H1 (cell line): Measurements from ENCODE around the gene OCSTAMP. TPM values are rescaled to one million over a fixed set of nuclear protein-coding genes. Genes with fewer than 3 reads are reported as not detected.

Experiments
- CTCF ChIA-PET: fragments of 300-600 bp; sonication (Branson Sonifier 250); formaldehyde crosslinking; loops from one replicate; lab custom pipeline; 2021; ENCODE audit not compliant: partially characterized antibody; lab: Charles Lee
- POLR2A ChIA-PET: fragments of 300-600 bp; sonication (Branson Sonifier 250); formaldehyde crosslinking; loops from one replicate; lab custom pipeline; 2021; ENCODE audit warnings: inconsistent platforms; ENCODE audit not compliant: partially characterized antibody; lab: Charles Lee
- DNase-seq, 2 experiments: peaks; one replicate each; pipeline versions ENCODE4 v3.0.0 to v3.0.0-alpha.2; 2010 to 2022; ENCODE audit warnings: low spot score in 2 of 2, low read depth in 1 of 2, mixed read lengths in 1 of 2
- FAIRE-seq: peaks from 2 replicates; lab custom pipeline; 2011; peaks lifted over from hg19 to GRCh38; lab: Jason Lieb, UNC
- H2AFZ ChIP-seq: 2 replicates; pipeline ENCODE4 v1.8.1; 2012; ENCODE audit warnings: low read length, inconsistent platforms
- H2AK5ac ChIP-seq: 2 replicates; pipeline ENCODE4 v1.6.1; 2013; ENCODE audit warnings: low read depth, low read length
- H2BK120ac ChIP-seq: replicated peaks from 2 replicates; pipeline ENCODE3; 2013; ENCODE audit warnings: low read depth, low read length, inconsistent platforms
- H2BK12ac ChIP-seq: 2 replicates; pipeline ENCODE4 v1.6.1; 2013; ENCODE audit warnings: low read depth, low read length
- H2BK15ac ChIP-seq: 2 replicates; pipeline ENCODE4 v1.6.1; 2013; ENCODE audit warnings: low read length
- H2BK20ac ChIP-seq: 2 replicates; pipeline ENCODE4 v1.6.1; 2013; ENCODE audit warnings: low read length
- H2BK5ac ChIP-seq: 2 replicates; pipeline ENCODE4 v1.6.1; 2013; ENCODE audit warnings: low read depth, low read length
- H3K14ac ChIP-seq: 2 replicates; pipeline ENCODE4 v1.6.1; 2013; ENCODE audit warnings: inconsistent platforms; ENCODE audit not compliant: insufficient read length
- H3K18ac ChIP-seq: 2 replicates; pipeline ENCODE4 v1.6.1; 2013; ENCODE audit warnings: low read length; ENCODE audit errors: extremely low read depth
- H3K23ac ChIP-seq: 2 replicates; pipeline ENCODE4 v1.6.1; 2013; ENCODE audit warnings: inconsistent platforms; ENCODE audit not compliant: insufficient read length
- H3K23me2 ChIP-seq: 2 replicates; pipeline ENCODE4 v1.6.1; 2013; ENCODE audit warnings: low read depth, low read length
- H3K27ac ChIP-seq: 2 replicates; pipeline ENCODE4 v1.6.1; 2011; ENCODE audit warnings: low read depth, low read length, inconsistent platforms
- H3K27me3 ChIP-seq, 4 experiments: replicated peaks in 1 of 4; 1 replicate in 1 of 4; 2 replicates in 3 of 4; pipeline versions ENCODE4 v1.6.1 to v1.8.1; 2011 to 2013; ENCODE audit warnings: low read length in 3 of 4, mild to moderate bottlenecking in 3 of 4, inconsistent platforms in 2 of 4, mixed read lengths in 2 of 4, moderate library complexity in 1 of 4; ENCODE audit not compliant: control insufficient read depth in 3 of 4, insufficient read depth in 3 of 4; ENCODE audit errors: extremely low read depth in 1 of 4
- H3K36me3 ChIP-seq, 4 experiments: 2 replicates each; pipeline versions ENCODE4 v1.6.1 to v1.8.1; 2011 to 2013; ENCODE audit warnings: mild to moderate bottlenecking in 4 of 4, low read length in 3 of 4, moderate library complexity in 2 of 4, control low read depth in 1 of 4, inconsistent platforms in 1 of 4; ENCODE audit not compliant: insufficient read depth in 4 of 4, control insufficient read depth in 2 of 4
- H3K4ac ChIP-seq: replicated peaks from 2 replicates; pipeline ENCODE3; 2013; ENCODE audit warnings: low read length, low read depth, mixed read lengths, inconsistent platforms; ENCODE audit not compliant: insufficient read length
- H3K4me1 ChIP-seq, 4 experiments: replicated peaks in 1 of 4; 1 replicate in 1 of 4; 2 replicates in 3 of 4; pipeline versions ENCODE4 v1.6.1 to v1.8.1; 2011 to 2013; ENCODE audit warnings: low read length in 3 of 4, inconsistent platforms in 2 of 4, mixed read lengths in 1 of 4; ENCODE audit not compliant: insufficient read depth in 4 of 4, control insufficient read depth in 3 of 4
- H3K4me2 ChIP-seq, 2 experiments: 2 replicates each; pipeline versions ENCODE4 v1.6.1 to v1.8.1; 2011 to 2013; ENCODE audit warnings: low read depth in 2 of 2, low read length in 2 of 2, control low read depth in 1 of 2, inconsistent platforms in 1 of 2, mild to moderate bottlenecking in 1 of 2; ENCODE audit not compliant: insufficient read depth in 1 of 2
- H3K4me3 ChIP-seq, 4 experiments: fragments of 200-600, 300-600 bp in 1 of 4; sonication (generic), shearing (Covaris generic), sonication (Bioruptor Twin) in 1 of 4; 2 replicates each; pipeline versions ENCODE4 v1.5.1 to v1.8.1; 2011 to 2016; ENCODE audit warnings: low read length in 4 of 4, low read depth in 3 of 4, control low read depth in 2 of 4, inconsistent platforms in 2 of 4, mild to moderate bottlenecking in 2 of 4, mixed read lengths in 1 of 4, moderate library complexity in 1 of 4; ENCODE audit not compliant: insufficient read depth in 2 of 4; ENCODE audit errors: extremely low read depth in 1 of 4
- H3K56ac ChIP-seq: replicated peaks from 2 replicates; pipeline ENCODE3; 2013; ENCODE audit warnings: low read depth, mild to moderate bottlenecking, mixed read lengths, low read length, inconsistent platforms; ENCODE audit not compliant: insufficient read length
- H3K79me1 ChIP-seq: 2 replicates; pipeline ENCODE4 v1.6.1; 2013; ENCODE audit warnings: low read depth, low read length, control low read depth
- H3K79me2 ChIP-seq, 2 experiments: 2 replicates each; pipeline versions ENCODE4 v1.6.1 to v1.8.1; 2012 to 2013; ENCODE audit warnings: low read length in 2 of 2, mild to moderate bottlenecking in 2 of 2, inconsistent platforms in 1 of 2; ENCODE audit not compliant: insufficient read depth in 2 of 2, control insufficient read depth in 1 of 2
- H3K9ac ChIP-seq, 4 experiments: replicated peaks in 1 of 4; 1 replicate in 1 of 4; 2 replicates in 3 of 4; pipeline versions ENCODE4 v1.6.1 to v1.8.1; 2011 to 2013; ENCODE audit warnings: low read depth in 3 of 4, low read length in 3 of 4, control low read depth in 2 of 4, mild to moderate bottlenecking in 2 of 4, moderate library complexity in 2 of 4, inconsistent platforms in 1 of 4; ENCODE audit errors: extremely low read depth in 1 of 4
- H3K9me3 ChIP-seq, 2 experiments: 2 replicates each; pipeline versions ENCODE4 v1.6.1 to v1.8.1; 2012 to 2013; ENCODE audit warnings: mild to moderate bottlenecking in 2 of 2, moderate library complexity in 2 of 2, control low read depth in 1 of 2, inconsistent platforms in 1 of 2, low read depth in 1 of 2, low read length in 1 of 2, mixed read lengths in 1 of 2; ENCODE audit not compliant: insufficient read depth in 2 of 2
- H4K20me1 ChIP-seq, 2 experiments: replicated peaks in 1 of 2; 2 replicates each; pipeline versions ENCODE3 to v1.8.1; 2011 to 2013; ENCODE audit warnings: inconsistent platforms in 2 of 2, low read length in 2 of 2, mild to moderate bottlenecking in 1 of 2; ENCODE audit not compliant: insufficient read depth in 2 of 2, control insufficient read depth in 1 of 2
- H4K5ac ChIP-seq: 2 replicates; pipeline ENCODE4 v1.6.1; 2013; ENCODE audit warnings: low read length, low read depth, mixed read lengths, inconsistent platforms; ENCODE audit not compliant: insufficient read length
- H4K8ac ChIP-seq: 2 replicates; pipeline ENCODE4 v1.8.0; 2013; ENCODE audit warnings: mild to moderate bottlenecking, moderate library complexity, low read length, inconsistent platforms; ENCODE audit not compliant: insufficient read depth; ENCODE audit errors: extremely low read depth
- H4K91ac ChIP-seq: replicated peaks from 2 replicates; pipeline ENCODE3; 2013; ENCODE audit warnings: low read length, mixed read lengths, inconsistent platforms; ENCODE audit not compliant: insufficient read length
- CBX5 ChIP-seq: fragments of 300-800, 300-1000 bp; sonication (generic); IDR thresholded peaks from 2 replicates; pipeline ENCODE4 v1.7.1; 2016; ENCODE audit warnings: antibody characterized with exemption, low read length, low read depth
- CBX8 ChIP-seq: fragments of 300-800, 300-1000 bp; sonication (generic); IDR thresholded peaks from 2 replicates; pipeline ENCODE4 v1.7.1; 2016; ENCODE audit warnings: low read depth, low read length, borderline replicate concordance
- EGR1 ChIP-seq: IDR thresholded peaks from 2 replicates; pipeline ENCODE4 v1.6.1; 2011; ENCODE audit warnings: low read depth, low read length, borderline replicate concordance
- PHF8 ChIP-seq: fragments of 200-600 bp; sonication (generic); conservative IDR thresholded peaks from 2 replicates; pipeline ENCODE4 v1.7.1; 2012; ENCODE audit warnings: low read depth, mild to moderate bottlenecking, inconsistent platforms, low read length, moderate library complexity
- RAD21 ChIP-seq, 2 experiments: IDR thresholded peaks in 1 of 2; conservative IDR thresholded peaks in 1 of 2; 2 replicates each; pipeline ENCODE4 v1.6.1; 2011; ENCODE audit warnings: low read depth in 2 of 2, low read length in 2 of 2, improper control_type of control experiment in 1 of 2, inconsistent platforms in 1 of 2, mild to moderate bottlenecking in 1 of 2, moderate library complexity in 1 of 2
- TAF7 ChIP-seq: optimal IDR thresholded peaks from 2 replicates; pipeline ENCODE3; 2011; ENCODE audit warnings: low read depth, mild to moderate bottlenecking, inconsistent platforms, low read length, moderate library complexity, borderline replicate concordance
- WGBS, 2 experiments: shearing (Covaris generic) in 1 of 2; methylation state at CpG; one replicate each; pipeline versions ENCODE4 v1.1.6 to v1.1.7; 2013 to 2015; ENCODE audit warnings: low lambda C conversion rate in 2 of 2, mixed read lengths in 2 of 2, inconsistent platforms in 1 of 2, low coverage in 1 of 2, missing lambda C conversion rate in 1 of 2; ENCODE audit not compliant: insufficient replicate concordance in 2 of 2, insufficient coverage in 1 of 2, insufficient read length in 1 of 2; ENCODE audit errors: extremely low coverage in 1 of 2, missing lambda C conversion rate in 1 of 2; 5-methylcytosine and 5-hydroxymethylcytosine counted together
- polyA plus RNA-seq, 7 experiments: library from polyadenylated mRNA; depleted of rRNA in 3 of 7; stranded (reverse) in 5 of 7; unstranded in 2 of 7; fragments of >200 nt in 5 of 7; fragments of 200-250 nt in 2 of 7; gene quantifications; 1 replicate in 5 of 7; 2 replicates in 1 of 7; 4 replicates in 1 of 7; pipeline versions ENCODE4 v1.2.1 to v1.2.3, GENCODE V29; 2011 to 2013; ENCODE audit warnings: missing spikeins in 2 of 7, mixed read lengths in 2 of 7
- total RNA-seq: library from RNA; stranded (reverse); fragmentation: NEBNext Ultra II Directional; extraction: Animal tissue kit (Norgen Biotek cat#: 25700); gene quantifications from 2 replicates; pipeline ENCODE4 v1.2.1, GENCODE V29; 2021
- TF ChIP-seq, protein P1 (sequence below), 3 experiments: IDR thresholded peaks; 1 replicate in 2 of 3; 2 replicates in 1 of 3; pipeline versions ENCODE4 v1.5.1 to v1.6.1; 2011; ENCODE audit warnings: low read length in 3 of 3, mild to moderate bottlenecking in 3 of 3, inconsistent platforms in 2 of 3, low read depth in 1 of 3, moderate library complexity in 1 of 3; ENCODE audit not compliant: insufficient read depth in 1 of 3; ENCODE audit errors: control extremely low read depth in 1 of 3
- TF ChIP-seq, protein P2 (sequence below): IDR thresholded peaks from 2 replicates; pipeline ENCODE4 v1.6.1; 2012; ENCODE audit warnings: low read length, inconsistent platforms

Gene OCSTAMP
- total and polyA plus RNA-seq, 2 of the 8 experiments (the other 6 are each of a cell fraction or from before 2014, with no cell fraction given): 0.09 to 0.13 TPM

DNA sequence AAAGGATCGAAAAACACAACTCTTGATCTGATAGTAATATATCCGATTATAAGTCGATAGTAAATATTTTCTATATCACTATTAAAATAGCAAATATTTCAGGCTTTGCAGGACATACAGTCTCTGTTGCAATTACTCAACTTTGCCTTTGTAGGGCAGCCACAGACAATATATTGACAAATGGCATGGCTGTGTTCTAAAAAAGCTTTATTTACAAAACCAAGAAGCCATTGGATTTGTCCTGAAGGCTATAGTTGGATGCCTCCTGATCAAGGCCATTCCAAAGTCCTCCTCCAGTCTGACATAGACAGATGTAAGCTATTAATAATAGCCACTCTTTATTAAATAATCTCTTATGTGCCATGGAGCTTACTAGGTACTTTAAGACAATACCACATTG lies 5.9 kb downstream of the OCSTAMP start:
- Histone ChIP-seq H3K14ac (no peak overlapping the region), H3K9me3 (no peaks in the 10 kb centered on the region), H2AK5ac (no peak overlapping the region), H2BK20ac (no peak overlapping the region), H3K23me2 (no peaks in the 10 kb centered on the region), H3K23ac (no peak overlapping the region), H3K4ac (no peak overlapping the region), H4K8ac (no peak overlapping the region), H3K27ac (no peak overlapping the region), H3K27me3 (no peaks in the 10 kb centered on the region; a peak in 1 of 7 replicates), H3K4me2 (no peak overlapping the region), H3K56ac (no peak overlapping the region), H2BK120ac (no peak overlapping the region), H4K5ac (no peak overlapping the region), H2BK15ac (no peak overlapping the region), H4K20me1 (no peaks in the 10 kb centered on the region), H3K4me3 (no peak overlapping the region), H3K9ac (no peak overlapping the region), H2AFZ (no peak overlapping the region), H3K79me1 (no peaks in the 10 kb centered on the region), H3K18ac (no peak overlapping the region), H3K36me3 (no peaks in the 10 kb centered on the region), H4K91ac (no peak overlapping the region), H2BK12ac (no peak overlapping the region), H3K4me1 (no peaks in the 10 kb centered on the region; a peak in 1 of 7 replicates), H2BK5ac (no peak overlapping the region), H3K79me2 (no peaks in the 10 kb centered on the region)
- 87% methylated on average over 3 of the region's 3 CpGs; no CpG with 5 or more reads in 1 of the 2 experiments for WGBS, 2 experiments
- ChIA-PET POLR2A (interaction anchor here (0.6 to 1.3 kb wide), 3 partner anchors 11 to 105 kb away, joined by 3 read pairs; no protein-coding TSS in a partner anchor), CTCF (interaction anchor here (0.8 to 3.0 kb wide), 14 partner anchors 10 to 163 kb away, joined by 3 to 22 read pairs (median 3); no protein-coding TSS in a partner anchor)
- no peak for FAIRE-seq
- DNase-seq: no peak
- TF ChIP-seq RAD21 (IDR thresholded peaks at IDR 0.05 in 1 of 2, conservative IDR thresholded peaks at IDR 0.05 in 1 of 2; ENCODE audit: low read depth in 2 of 2, low read length in 2 of 2): peak; percentile 33 to 42
- no peak for TF ChIP-seq TAF7
- TF ChIP-seq, protein P1, sequence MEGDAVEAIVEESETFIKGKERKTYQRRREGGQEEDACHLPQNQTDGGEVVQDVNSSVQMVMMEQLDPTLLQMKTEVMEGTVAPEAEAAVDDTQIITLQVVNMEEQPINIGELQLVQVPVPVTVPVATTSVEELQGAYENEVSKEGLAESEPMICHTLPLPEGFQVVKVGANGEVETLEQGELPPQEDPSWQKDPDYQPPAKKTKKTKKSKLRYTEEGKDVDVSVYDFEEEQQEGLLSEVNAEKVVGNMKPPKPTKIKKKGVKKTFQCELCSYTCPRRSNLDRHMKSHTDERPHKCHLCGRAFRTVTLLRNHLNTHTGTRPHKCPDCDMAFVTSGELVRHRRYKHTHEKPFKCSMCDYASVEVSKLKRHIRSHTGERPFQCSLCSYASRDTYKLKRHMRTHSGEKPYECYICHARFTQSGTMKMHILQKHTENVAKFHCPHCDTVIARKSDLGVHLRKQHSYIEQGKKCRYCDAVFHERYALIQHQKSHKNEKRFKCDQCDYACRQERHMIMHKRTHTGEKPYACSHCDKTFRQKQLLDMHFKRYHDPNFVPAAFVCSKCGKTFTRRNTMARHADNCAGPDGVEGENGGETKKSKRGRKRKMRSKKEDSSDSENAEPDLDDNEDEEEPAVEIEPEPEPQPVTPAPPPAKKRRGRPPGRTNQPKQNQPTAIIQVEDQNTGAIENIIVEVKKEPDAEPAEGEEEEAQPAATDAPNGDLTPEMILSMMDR (IDR thresholded peaks at IDR 0.05; ENCODE audit: control extremely low read depth in 1 of 3, insufficient read depth in 1 of 3, low read depth in 1 of 3, low read length in 3 of 3): peak in 1 of 3 experiments; percentile 6; a peak in 1 of 4 replicates
- no peak for TF ChIP-seq CBX5
- TF ChIP-seq, protein P2, sequence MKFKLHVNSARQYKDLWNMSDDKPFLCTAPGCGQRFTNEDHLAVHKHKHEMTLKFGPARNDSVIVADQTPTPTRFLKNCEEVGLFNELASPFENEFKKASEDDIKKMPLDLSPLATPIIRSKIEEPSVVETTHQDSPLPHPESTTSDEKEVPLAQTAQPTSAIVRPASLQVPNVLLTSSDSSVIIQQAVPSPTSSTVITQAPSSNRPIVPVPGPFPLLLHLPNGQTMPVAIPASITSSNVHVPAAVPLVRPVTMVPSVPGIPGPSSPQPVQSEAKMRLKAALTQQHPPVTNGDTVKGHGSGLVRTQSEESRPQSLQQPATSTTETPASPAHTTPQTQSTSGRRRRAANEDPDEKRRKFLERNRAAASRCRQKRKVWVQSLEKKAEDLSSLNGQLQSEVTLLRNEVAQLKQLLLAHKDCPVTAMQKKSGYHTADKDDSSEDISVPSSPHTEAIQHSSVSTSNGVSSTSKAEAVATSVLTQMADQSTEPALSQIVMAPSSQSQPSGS: no peak
- no peak for TF ChIP-seq EGR1
- TF ChIP-seq CBX8: no peak
- no peak for TF ChIP-seq PHF8
